Hepatocyte (in vitro differentiated cells): ENCODE measurements around the gene GNE.
"Not testable (repeated sequence)": the region's sequence is repeated elsewhere in the genome, so short reads cannot be mapped to it uniquely, and the experiment has no call there.

Experiments
- CTCF ChIP-seq: fragments of 200-600 bp; sonication (generic); IDR thresholded peaks from 2 replicates; pipeline ENCODE4 v1.5.1; 2016; ENCODE audit warnings: antibody characterized with exemption, mild to moderate bottlenecking; ENCODE audit not compliant: poor library complexity
- EZH2 ChIP-seq: fragments of 200-600 bp; sonication (generic); IDR thresholded peaks from 2 replicates; pipeline ENCODE4 v1.6.1; 2016; ENCODE audit warnings: antibody characterized with exemption, mild to moderate bottlenecking, borderline replicate concordance

GRCh38 chr9:36175209-36175608, 83.0 kb downstream of the GNE start:
- not testable (repeated sequence) for TF ChIP-seq CTCF, EZH2
